GM19099 (cell line): ENCODE measurements around the gene TRIM33.

Experiments used
- POLR2A ChIP-seq: IDR thresholded peaks from 3 replicates; pipeline ENCODE4 v1.6.1; 2011; ENCODE audit warnings: low read depth; ENCODE audit not compliant: insufficient read length; ENCODE audit errors: extremely low read depth

Gene TRIM33

GRCh38 chr1:114524944-114525343, 13.9 kb upstream of the TRIM33 start:
- TF ChIP-seq POLR2A, result no peak

GRCh38 chr1:114522264-114522575, 11.2 kb upstream of the TRIM33 start:
- no peak for TF ChIP-seq POLR2A

DNA sequence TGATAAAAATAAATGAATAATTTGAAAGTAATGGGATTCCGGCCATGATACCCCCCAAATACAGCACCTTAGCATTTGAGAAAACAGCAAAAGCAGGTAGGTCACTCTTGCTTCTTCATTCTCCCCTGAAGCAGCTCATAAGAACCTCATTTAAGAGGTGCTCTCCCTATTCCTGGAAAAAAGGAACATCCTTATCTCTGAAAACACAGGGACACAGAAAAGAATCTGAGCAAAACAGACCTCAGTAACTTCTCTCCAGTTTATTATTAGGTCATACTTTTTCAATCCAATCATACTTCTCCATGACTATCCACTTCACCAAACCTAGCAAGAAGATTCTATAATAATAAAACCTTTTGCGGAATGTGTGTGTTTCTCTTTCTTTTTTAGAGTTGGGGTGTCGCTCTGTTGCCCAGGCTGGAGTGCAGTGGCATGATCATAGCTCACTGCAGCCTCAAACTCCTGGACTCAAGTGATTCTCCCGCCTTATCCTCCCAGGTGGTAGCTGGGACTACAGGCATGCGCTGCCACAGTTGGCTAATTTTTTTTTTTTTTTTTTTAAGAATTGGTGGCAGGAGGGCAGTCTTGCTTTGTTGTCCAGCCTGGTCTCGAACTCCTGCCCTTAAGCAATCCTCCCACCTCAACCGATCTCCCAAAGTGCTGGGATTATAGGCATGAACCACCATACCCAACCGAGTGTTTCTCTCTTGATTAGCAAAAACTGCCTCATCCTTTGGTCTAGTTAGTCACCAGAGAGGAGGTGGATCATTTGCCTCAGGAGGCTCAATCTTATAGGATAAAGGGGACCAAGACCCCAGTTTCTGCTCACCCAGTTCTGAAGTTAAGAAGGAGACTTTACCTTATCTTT, 10.6 kb upstream of the TRIM33 start:
- no peak for TF ChIP-seq POLR2A

- no peak for TF ChIP-seq POLR2A
Observed at GRCh38 chr1:114517348-114517747, 6.3 kb upstream of the TRIM33 start.

DNA sequence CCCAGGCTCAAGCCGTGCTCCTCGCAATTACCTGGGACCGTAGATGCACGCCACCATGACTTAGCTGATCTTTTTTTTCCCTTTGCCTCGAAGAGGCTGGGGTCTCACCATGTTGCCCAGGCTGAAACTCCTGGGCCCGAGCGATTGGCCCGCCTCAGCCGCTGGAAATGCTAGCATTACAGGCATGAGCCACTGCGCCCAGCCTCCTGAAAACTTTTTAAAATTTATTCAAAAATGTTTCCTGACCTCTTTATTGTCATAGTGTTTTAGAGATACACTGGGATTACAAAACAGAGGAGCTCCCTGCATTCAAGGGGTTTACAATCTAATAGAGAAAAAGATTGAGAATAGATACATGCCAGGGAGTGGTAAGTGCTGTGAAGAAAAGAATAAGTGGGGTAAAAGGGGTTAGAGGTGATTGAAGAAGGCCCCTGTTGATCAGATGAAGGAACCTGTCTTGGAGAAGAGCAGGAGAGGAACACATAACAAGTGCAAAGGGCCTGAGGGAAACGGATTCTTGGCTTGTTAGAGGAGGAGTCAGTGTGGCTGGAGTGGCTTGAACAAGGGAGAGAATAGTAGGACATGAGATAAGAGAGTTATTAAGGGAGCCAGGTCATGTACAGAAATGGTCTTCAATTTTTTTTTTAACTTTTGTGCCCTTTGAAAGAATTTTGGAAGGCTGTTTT, 1.7 kb upstream of the TRIM33 start:
- TF ChIP-seq POLR2A, result no peak

- TF ChIP-seq POLR2A, result no peak
Observed at GRCh38 chr1:114510274-114511031, 550 bp downstream of the TRIM33 start.

DNA sequence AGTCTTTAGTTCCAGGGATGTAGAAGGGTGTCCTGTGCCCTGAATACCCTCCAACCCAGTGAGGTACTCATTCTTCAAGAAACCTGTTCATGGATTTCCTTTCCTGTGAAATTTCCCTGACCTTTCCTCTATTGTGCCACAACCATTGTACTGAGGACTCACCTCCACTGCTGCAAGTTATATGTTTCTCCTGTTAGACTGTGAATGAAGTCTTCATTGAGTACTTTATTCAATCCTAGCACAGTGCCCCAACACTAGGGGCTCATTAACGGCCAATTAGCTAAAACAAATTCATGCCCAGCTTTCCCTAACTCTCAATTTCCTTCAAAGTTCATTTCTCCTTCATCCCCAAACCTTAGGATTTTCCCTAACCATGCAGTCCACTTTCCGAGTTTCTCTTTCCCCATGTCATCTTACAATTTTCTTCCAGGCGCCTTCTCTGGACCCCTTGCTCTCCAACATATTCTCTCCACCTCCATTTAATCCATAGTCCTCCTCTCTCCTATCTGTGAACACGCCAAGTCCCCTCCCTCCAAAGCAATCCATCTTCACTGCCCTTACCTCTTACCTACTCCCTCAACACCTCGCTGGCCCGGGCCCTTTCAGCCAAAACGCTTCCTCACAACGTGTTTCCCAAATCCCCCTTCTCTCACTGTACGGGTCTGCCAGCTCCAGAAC, 1.3 kb downstream of the TRIM33 start:
- TF ChIP-seq POLR2A, result no peak

DNA sequence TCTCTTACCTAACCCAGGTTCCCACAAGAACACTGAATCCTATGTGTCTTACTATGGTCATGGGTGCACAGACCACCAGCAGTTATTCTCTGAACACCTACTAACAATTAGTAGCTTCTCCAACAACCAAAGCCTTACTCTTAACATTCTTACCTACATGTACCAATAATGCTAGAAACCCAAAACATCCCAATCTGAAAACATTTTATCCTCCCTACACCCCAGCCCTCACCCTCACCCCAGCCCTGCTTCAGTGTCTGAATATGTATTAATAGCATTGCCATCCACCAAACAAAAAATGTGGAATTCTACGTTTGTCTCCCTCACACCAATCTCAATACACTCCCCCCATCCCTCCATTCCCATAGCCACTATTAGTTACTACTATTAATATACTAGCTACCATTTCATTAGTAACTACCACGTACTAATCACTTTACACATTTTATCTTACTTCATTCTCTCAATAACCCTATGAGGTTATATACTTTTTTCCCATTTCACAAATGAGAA, 2.6 kb downstream of the TRIM33 start:
- TF ChIP-seq POLR2A, result no peak

DNA sequence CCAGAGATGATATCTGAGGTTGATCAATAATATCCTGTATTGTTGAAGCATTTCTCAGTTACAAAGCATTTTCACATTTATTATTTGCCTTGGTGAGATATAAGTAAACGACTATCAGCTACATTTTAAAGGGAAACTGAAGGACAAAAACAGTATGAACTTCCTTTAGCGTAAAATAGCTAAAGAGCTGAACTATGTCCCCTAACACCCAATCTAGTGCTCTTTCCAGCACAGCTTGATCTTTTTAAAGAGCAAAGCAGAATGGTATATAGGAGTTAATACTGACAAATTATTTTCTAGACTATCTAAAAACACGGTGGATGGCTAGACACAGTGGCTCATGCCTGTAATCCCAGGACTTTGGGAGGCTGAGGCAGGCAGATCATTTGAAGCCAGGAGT, 3.5 kb downstream of the TRIM33 start:
- TF ChIP-seq POLR2A, result no peak

GRCh38 chr1:114505148-114505561, 5.8 kb downstream of the TRIM33 start:
- no peak for TF ChIP-seq POLR2A

- no peak for TF ChIP-seq POLR2A
Observed at GRCh38 chr1:114503916-114504422, 7.0 kb downstream of the TRIM33 start.

DNA sequence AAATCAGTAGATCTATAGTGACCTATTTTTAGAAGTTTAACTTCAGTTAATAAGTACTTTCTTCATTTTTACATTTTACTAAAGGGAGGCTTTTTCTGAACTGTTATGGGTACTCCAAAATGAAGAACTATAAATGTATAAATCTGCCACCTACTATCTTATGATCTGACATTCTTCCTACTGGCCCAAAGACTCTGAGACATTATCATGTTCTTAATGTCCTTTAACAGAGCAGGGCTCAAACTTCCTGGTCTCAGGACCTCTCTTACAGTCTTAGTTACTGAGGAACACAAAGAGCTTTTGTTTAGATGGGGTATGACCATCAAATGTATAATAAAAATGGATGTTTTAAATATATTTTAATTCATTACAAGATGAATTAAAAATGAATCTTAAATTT, 8.9 kb downstream of the TRIM33 start:
- no peak for TF ChIP-seq POLR2A

GRCh38 chr1:114499478-114499877, 11.5 kb downstream of the TRIM33 start:
- TF ChIP-seq POLR2A, result no peak

DNA sequence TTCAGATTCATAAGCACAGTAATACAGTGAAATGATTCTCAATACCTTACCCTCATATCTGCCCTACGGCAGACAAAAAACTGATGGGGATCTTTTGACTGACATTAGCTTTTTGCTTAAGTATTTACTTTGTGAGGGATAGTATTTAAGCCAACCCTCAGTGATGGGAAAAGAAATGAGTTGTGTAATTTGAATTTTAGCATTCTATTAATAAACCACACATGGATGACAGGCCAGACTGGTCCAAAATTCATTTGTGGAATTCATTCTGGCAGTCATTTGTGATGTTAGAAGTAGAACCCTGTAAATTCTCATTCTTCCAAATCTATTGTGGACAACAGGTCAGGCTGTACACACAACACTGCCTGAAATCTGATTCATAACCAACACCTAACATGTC, 14.9 kb downstream of the TRIM33 start:
- no peak for TF ChIP-seq POLR2A

DNA sequence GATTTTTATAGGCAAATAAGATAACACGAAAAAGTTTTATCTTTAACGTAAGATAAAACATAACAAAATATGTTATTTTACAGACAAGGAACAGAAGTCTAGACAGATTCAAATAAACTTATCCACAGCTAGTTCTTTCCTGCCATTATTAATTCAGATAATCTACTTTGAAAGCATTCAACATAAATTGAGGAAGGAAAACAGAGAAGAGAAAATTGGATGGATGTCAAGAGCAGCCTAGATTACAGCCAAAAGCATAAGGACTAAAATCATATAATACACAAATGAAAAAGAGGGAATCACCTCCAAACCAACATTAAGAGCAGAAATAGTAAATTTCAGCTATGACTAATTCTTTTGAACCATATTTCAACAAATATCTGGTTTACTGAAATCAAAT, 15.5 kb downstream of the TRIM33 start:
- TF ChIP-seq POLR2A, result no peak
